Stimulated activated CD8-positive, alpha-beta memory T cell treated with anti-CD3 and anti-CD28 coated beads, Interleukin-7, amount 100 ng/mL, for 1 hour (primary cell): ENCODE results near the gene WDSUB1.

Experiments
- DNase-seq, 2 donors: peaks; one replicate each; pipeline ENCODE4 v3.0.0-alpha.2; 2020; ENCODE audit warnings: low read depth in 2 of 2

Gene WDSUB1

GRCh38 chr2:159285929-159286708 is at the start of gene WDSUB1:
WDSUB1 (minus strand) TSS chr2:159286703; CDS start chr2:159283069, 3,634 bp downstream.
- peak in 1 of 2 donors; percentile 3 for DNase-seq

- no peak for DNase-seq
These were observed 40.2 kb upstream of the WDSUB1 start for GRCh38 chr2:159326569-159327255.

- no peak for DNase-seq
These were observed 35.9 kb upstream of the WDSUB1 start for GRCh38 chr2:159322419-159322818.

GRCh38 chr2:159317392-159318088 is 31.0 kb upstream of the WDSUB1 start:
- no peak for DNase-seq

- no peak for DNase-seq
These were observed 21.4 kb upstream of the WDSUB1 start for GRCh38 chr2:159307942-159308341.

GRCh38 chr2:159300586-159300985 is 14.1 kb upstream of the WDSUB1 start:
- no peak for DNase-seq

- no peak for DNase-seq
These were observed 12.5 kb upstream of the WDSUB1 start for GRCh38 chr2:159298967-159299366.

GRCh38 chr2:159297042-159297707 is 10.7 kb upstream of the WDSUB1 start:
- no peak for DNase-seq

- no peak for DNase-seq
These were observed 5.7 kb upstream of the WDSUB1 start for GRCh38 chr2:159292157-159292556.

GRCh38 chr2:159290289-159290907 is 3.9 kb upstream of the WDSUB1 start:
- DNase-seq: no peak

- no peak for DNase-seq
These were observed 1.2 kb upstream of the WDSUB1 start for GRCh38 chr2:159287733-159288132.

- DNase-seq: peak; percentile 93 to 94
These were observed 372 bp upstream of the WDSUB1 start for GRCh38 chr2:159286709-159287441.

GRCh38 chr2:159285433-159285832 is 1.1 kb downstream of the WDSUB1 start:
- DNase-seq: no peak

GRCh38 chr2:159283529-159283928 is 3.0 kb downstream of the WDSUB1 start:
- no peak for DNase-seq

GRCh38 chr2:159281002-159281401 is 5.5 kb downstream of the WDSUB1 start:
- DNase-seq: no peak

- DNase-seq: no peak
These were observed 6.8 kb downstream of the WDSUB1 start for GRCh38 chr2:159279700-159280099.

- DNase-seq: no peak
These were observed 11.4 kb downstream of the WDSUB1 start for GRCh38 chr2:159275111-159275510.

GRCh38 chr2:159272156-159272555 is 14.3 kb downstream of the WDSUB1 start:
- no peak for DNase-seq

GRCh38 chr2:159270744-159271379 is 15.6 kb downstream of the WDSUB1 start:
- DNase-seq: no peak

GRCh38 chr2:159267921-159268320 is 18.6 kb downstream of the WDSUB1 start:
- DNase-seq: no peak
